HCT116 (cell line): Measurements from ENCODE around the gene UMPS.

Source experiments
- CEBPB ChIP-seq: IDR thresholded peaks from 2 replicates; pipeline ENCODE4 v1.6.1; 2012; ENCODE audit warnings: low read depth
- EZH2 ChIP-seq: fragments of 200-600 bp; sonication (generic); IDR thresholded peaks from 2 replicates; pipeline ENCODE4 v1.6.1; 2017; ENCODE audit warnings: antibody characterized with exemption, mixed run types
- FOSL1 ChIP-seq: IDR thresholded peaks from 2 replicates; pipeline ENCODE4 v1.6.1; 2012; ENCODE audit warnings: low read depth
- POLR2A ChIP-seq: IDR thresholded peaks from 2 replicates; pipeline ENCODE4 v1.7.0; 2011; ENCODE audit warnings: borderline replicate concordance; ENCODE audit not compliant: insufficient read depth, insufficient read length; ENCODE audit errors: extremely low read depth
- TF ChIP-seq, protein P1 (sequence below), 3 experiments: fragments of 200-600 bp in 1 of 3; sonication (generic) in 1 of 3; IDR thresholded peaks in 2 of 3; conservative IDR thresholded peaks in 1 of 3; 2 replicates each; pipeline ENCODE4 v1.5.1; 2012 to 2017; ENCODE audit warnings: low read depth in 2 of 3, low read length in 2 of 3, antibody characterized with exemption in 1 of 3, borderline replicate concordance in 1 of 3, control low read depth in 1 of 3, mild to moderate bottlenecking in 1 of 3, mixed read lengths in 1 of 3, mixed run types in 1 of 3, moderate library complexity in 1 of 3; ENCODE audit not compliant: insufficient read depth in 1 of 3
- TF ChIP-seq, protein P2 (sequence below): IDR thresholded peaks from 2 replicates; pipeline ENCODE4 v1.6.1; 2012

DNA sequence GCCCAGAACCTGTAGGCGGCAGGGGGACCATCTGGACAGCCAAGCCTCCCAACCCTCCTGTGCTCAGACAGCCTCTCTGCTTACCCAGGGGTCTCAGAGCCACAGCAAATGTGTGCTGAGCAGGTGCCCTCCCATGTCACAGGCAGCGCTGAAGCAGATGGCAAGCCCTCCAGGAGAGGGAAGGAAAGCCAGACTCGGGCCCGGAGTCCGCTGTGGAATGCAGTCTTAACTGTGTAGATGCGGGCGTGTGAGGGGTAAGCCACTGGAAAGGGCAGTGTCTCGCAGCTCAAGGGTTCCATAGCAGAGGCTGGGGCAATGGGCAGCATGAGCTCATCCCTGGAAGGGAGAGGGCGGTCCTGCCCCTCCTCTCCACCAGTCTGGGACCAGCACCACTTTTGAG is 45.6 kb downstream of the UMPS start:
- TF ChIP-seq FOSL1 (no peak), EZH2 (no peak), POLR2A (no peak), CEBPB (no peak)
- TF ChIP-seq, protein P1, sequence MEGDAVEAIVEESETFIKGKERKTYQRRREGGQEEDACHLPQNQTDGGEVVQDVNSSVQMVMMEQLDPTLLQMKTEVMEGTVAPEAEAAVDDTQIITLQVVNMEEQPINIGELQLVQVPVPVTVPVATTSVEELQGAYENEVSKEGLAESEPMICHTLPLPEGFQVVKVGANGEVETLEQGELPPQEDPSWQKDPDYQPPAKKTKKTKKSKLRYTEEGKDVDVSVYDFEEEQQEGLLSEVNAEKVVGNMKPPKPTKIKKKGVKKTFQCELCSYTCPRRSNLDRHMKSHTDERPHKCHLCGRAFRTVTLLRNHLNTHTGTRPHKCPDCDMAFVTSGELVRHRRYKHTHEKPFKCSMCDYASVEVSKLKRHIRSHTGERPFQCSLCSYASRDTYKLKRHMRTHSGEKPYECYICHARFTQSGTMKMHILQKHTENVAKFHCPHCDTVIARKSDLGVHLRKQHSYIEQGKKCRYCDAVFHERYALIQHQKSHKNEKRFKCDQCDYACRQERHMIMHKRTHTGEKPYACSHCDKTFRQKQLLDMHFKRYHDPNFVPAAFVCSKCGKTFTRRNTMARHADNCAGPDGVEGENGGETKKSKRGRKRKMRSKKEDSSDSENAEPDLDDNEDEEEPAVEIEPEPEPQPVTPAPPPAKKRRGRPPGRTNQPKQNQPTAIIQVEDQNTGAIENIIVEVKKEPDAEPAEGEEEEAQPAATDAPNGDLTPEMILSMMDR (IDR thresholded peaks at IDR 0.05 in 2 of 3, conservative IDR thresholded peaks at IDR 0.05 in 1 of 3; ENCODE audit: borderline replicate concordance in 1 of 3, insufficient read depth in 1 of 3, low read depth in 2 of 3, low read length in 2 of 3): no peak
- TF ChIP-seq, protein P2, sequence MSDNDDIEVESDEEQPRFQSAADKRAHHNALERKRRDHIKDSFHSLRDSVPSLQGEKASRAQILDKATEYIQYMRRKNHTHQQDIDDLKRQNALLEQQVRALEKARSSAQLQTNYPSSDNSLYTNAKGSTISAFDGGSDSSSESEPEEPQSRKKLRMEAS: no peak
